ENCODE results near the gene DNLZ. TPM values are rescaled to one million over a fixed set of nuclear protein-coding genes. Genes with fewer than 3 reads are reported as not detected.
"Not testable (repeated sequence)": the region's sequence is repeated elsewhere in the genome, so short reads cannot be mapped to it uniquely, and the experiment has no call there.

DNLZ gene
- polyA plus RNA-seq, 1 donor from 2014 or later: 23.6 TPM

DNA sequence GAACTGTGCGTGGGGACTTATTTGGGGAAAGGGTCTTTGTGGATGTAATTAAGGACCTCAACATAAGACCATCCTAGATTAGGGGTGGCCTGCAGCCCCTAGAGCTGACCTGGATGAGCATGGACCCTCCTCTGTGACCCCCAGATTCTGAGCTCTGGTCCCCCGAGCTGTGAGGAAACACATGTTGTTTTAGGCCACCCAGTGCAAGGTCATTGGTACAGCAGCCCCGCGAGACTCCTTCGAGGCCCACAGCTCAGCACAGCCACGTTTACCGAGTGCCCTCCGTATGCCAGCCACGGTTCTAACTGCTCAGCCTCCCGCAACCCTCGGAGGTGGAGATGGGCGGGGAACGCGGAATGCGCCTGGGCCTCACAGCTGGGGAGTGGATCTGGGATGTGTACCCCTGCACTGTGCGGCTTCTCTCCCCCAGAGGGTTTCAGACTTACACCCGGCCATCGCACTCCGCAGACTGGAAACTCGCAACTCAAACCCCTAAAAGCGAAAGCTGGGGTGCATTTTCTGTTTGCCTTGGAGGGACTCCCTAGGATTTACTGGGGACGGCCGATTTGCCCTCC is 40.7 kb downstream of the DNLZ start:
- no peak overlapping the region for H3K4me3 ChIP-seq (ENCODE audit: low read length)
- no peak overlapping the region for H2AFZ ChIP-seq (ENCODE audit: low read depth, low read length)
- H3K79me2 ChIP-seq (replicated peaks; ENCODE audit: insufficient read depth, low read length): no peaks in the 10 kb centered on the region

DNA sequence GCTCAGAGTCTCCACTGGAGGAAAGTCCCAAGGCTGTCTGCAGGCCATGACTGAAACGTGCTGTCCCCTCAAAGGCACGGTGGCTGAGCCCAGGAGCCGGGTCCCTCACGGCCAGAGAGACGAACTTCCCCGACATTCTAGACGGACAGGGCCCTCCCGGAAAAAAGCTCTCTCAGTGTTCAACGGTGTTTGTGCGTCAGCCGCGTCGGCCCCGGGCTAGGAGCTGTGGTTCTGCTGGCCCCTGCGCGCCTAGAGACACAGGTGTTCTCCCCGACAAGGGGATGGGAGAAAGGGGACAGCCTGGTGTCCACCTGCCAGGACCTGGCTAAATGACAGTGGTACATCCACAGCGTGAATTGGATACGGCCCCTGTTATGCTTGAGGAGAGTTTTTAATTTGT is 42.0 kb downstream of the DNLZ start:
- Histone ChIP-seq H3K9me3 (ENCODE audit: low read length) (no peaks in the 10 kb centered on the region), H4K20me1 (ENCODE audit: insufficient read depth) (no peaks in the 10 kb centered on the region), H3K9ac (ENCODE audit: low read length) (no peak overlapping the region), H3K9me2 (ENCODE audit: insufficient read depth, low read length) (no peaks in the 10 kb centered on the region), H2AFZ (ENCODE audit: low read depth, low read length) (no peak overlapping the region), H3K79me2 (replicated peaks; ENCODE audit: insufficient read depth, low read length) (no peaks in the 10 kb centered on the region), H3F3A (ENCODE audit: insufficient read depth, low read length, poor library complexity, severe bottlenecking) (no peaks in the 10 kb centered on the region), H3K4me3 (ENCODE audit: low read length) (no peak overlapping the region), H3K27me3 (ENCODE audit: insufficient read depth, low read depth, low read length) (no peaks in the 10 kb centered on the region), H3K36me3 (ENCODE audit: insufficient read depth, low read length) (no peaks in the 10 kb centered on the region), H3K27ac (ENCODE audit: low read length) (no peak overlapping the region), H3K4me2 (ENCODE audit: low read length) (no peak overlapping the region)
- TF ChIP-seq MXI1 (conservative IDR thresholded peaks at IDR 0.05; ENCODE audit: poor library complexity, severe bottlenecking): no peak
- no peak for TF ChIP-seq TAF1 (IDR thresholded peaks at IDR 0.05; ENCODE audit: low read depth)
- no peak for TF ChIP-seq POLR2AphosphoS5 (IDR thresholded peaks at IDR 0.05)
- TF ChIP-seq, protein P1, sequence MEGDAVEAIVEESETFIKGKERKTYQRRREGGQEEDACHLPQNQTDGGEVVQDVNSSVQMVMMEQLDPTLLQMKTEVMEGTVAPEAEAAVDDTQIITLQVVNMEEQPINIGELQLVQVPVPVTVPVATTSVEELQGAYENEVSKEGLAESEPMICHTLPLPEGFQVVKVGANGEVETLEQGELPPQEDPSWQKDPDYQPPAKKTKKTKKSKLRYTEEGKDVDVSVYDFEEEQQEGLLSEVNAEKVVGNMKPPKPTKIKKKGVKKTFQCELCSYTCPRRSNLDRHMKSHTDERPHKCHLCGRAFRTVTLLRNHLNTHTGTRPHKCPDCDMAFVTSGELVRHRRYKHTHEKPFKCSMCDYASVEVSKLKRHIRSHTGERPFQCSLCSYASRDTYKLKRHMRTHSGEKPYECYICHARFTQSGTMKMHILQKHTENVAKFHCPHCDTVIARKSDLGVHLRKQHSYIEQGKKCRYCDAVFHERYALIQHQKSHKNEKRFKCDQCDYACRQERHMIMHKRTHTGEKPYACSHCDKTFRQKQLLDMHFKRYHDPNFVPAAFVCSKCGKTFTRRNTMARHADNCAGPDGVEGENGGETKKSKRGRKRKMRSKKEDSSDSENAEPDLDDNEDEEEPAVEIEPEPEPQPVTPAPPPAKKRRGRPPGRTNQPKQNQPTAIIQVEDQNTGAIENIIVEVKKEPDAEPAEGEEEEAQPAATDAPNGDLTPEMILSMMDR (IDR thresholded peaks at IDR 0.05; ENCODE audit: poor library complexity, severe bottlenecking): no peak
- no peak for TF ChIP-seq SMC3 (conservative IDR thresholded peaks at IDR 0.05; ENCODE audit: poor library complexity)
- no peak for TF ChIP-seq RAD21 (conservative IDR thresholded peaks at IDR 0.05)
- TF ChIP-seq, protein P2, sequence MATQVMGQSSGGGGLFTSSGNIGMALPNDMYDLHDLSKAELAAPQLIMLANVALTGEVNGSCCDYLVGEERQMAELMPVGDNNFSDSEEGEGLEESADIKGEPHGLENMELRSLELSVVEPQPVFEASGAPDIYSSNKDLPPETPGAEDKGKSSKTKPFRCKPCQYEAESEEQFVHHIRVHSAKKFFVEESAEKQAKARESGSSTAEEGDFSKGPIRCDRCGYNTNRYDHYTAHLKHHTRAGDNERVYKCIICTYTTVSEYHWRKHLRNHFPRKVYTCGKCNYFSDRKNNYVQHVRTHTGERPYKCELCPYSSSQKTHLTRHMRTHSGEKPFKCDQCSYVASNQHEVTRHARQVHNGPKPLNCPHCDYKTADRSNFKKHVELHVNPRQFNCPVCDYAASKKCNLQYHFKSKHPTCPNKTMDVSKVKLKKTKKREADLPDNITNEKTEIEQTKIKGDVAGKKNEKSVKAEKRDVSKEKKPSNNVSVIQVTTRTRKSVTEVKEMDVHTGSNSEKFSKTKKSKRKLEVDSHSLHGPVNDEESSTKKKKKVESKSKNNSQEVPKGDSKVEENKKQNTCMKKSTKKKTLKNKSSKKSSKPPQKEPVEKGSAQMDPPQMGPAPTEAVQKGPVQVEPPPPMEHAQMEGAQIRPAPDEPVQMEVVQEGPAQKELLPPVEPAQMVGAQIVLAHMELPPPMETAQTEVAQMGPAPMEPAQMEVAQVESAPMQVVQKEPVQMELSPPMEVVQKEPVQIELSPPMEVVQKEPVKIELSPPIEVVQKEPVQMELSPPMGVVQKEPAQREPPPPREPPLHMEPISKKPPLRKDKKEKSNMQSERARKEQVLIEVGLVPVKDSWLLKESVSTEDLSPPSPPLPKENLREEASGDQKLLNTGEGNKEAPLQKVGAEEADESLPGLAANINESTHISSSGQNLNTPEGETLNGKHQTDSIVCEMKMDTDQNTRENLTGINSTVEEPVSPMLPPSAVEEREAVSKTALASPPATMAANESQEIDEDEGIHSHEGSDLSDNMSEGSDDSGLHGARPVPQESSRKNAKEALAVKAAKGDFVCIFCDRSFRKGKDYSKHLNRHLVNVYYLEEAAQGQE (IDR thresholded peaks at IDR 0.05; ENCODE audit: borderline replicate concordance): no peak
- no peak for TF ChIP-seq EP300 (conservative IDR thresholded peaks at IDR 0.05; ENCODE audit: poor library complexity, severe bottlenecking)
- no peak for TF ChIP-seq EZH2 (IDR thresholded peaks at IDR 0.05; ENCODE audit: borderline replicate concordance, insufficient read depth, low read length, poor library complexity, severe bottlenecking)

More for the DNA sequence above, 40.7 kb downstream of the DNLZ start:
- Histone ChIP-seq H3K36me3 (ENCODE audit: insufficient read depth, low read length) (no peaks in the 10 kb centered on the region), H3K9me2 (ENCODE audit: insufficient read depth, low read length) (no peaks in the 10 kb centered on the region), H3K9me3 (ENCODE audit: low read length) (no peaks in the 10 kb centered on the region), H3F3A (ENCODE audit: insufficient read depth, low read length, poor library complexity, severe bottlenecking) (no peaks in the 10 kb centered on the region), H3K27ac (ENCODE audit: low read length) (no peak overlapping the region), H3K27me3 (ENCODE audit: insufficient read depth, low read depth, low read length) (no peaks in the 10 kb centered on the region), H3K9ac (ENCODE audit: low read length) (no peak overlapping the region), H4K20me1 (ENCODE audit: insufficient read depth) (no peaks in the 10 kb centered on the region), H3K4me2 (ENCODE audit: low read length) (no peak overlapping the region)
- TF ChIP-seq POLR2AphosphoS5 (IDR thresholded peaks at IDR 0.05) (no peak), SMC3 (conservative IDR thresholded peaks at IDR 0.05; ENCODE audit: poor library complexity) (no peak), TAF1 (IDR thresholded peaks at IDR 0.05; ENCODE audit: low read depth) (no peak)

DNA sequence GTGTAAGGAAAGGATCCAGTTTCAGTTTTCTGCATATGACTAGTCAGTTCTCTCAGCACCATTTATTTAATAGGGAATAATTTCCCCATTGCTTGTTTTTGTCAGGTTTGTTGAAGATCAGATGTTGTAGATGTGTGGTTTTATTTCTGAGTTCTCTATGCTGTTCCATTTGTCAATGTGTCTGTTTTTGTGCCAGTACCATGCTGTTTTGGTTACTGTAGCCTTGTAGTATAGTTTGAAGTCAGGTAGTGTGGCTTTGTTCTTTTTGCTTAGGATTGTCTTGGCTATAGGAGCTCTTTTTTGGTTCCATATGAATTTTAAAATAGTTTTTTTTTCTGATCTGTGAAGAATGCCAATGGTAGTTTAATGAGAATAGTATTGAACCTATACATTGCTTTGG is 42.6 kb downstream of the DNLZ start:
- not testable (repeated sequence) for H3K27me3 ChIP-seq (ENCODE audit: insufficient read depth, low read depth, low read length); H3F3A ChIP-seq (ENCODE audit: insufficient read depth, low read length, poor library complexity, severe bottlenecking); H3K4me2 ChIP-seq (ENCODE audit: low read length); H3K9me2 ChIP-seq (ENCODE audit: insufficient read depth, low read length); H3K36me3 ChIP-seq (ENCODE audit: insufficient read depth, low read length); H3K9me3 ChIP-seq (ENCODE audit: low read length); H3K4me3 ChIP-seq (ENCODE audit: low read length); H3K27ac ChIP-seq (ENCODE audit: low read length); H3K79me2 ChIP-seq (replicated peaks; ENCODE audit: insufficient read depth, low read length); H4K20me1 ChIP-seq (ENCODE audit: insufficient read depth); H2AFZ ChIP-seq (ENCODE audit: low read depth, low read length); H3K9ac ChIP-seq (ENCODE audit: low read length)

DNA sequence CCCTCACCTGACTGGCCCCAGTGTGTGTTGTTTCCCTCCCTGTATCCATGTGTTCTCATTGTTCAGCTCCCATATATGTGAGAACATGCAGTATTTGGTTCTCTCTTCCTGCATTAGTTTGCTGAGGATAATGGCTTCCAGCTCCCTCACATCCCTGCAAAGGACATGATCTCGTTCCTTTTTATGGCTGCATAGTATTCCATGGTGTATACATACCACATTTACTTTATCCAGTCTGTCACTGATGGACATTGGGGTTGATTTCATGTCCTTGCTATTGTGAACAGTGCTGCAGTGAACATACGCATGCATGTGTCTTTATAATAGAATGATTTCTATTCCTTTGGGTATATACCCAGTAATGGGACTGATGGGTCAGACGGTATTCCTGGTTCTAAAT is 43.6 kb downstream of the DNLZ start:
- not testable (repeated sequence) for H3K4me2 ChIP-seq (ENCODE audit: low read length); H3K9ac ChIP-seq (ENCODE audit: low read length); H3K9me2 ChIP-seq (ENCODE audit: insufficient read depth, low read length); H3K27me3 ChIP-seq (ENCODE audit: insufficient read depth, low read depth, low read length); H3F3A ChIP-seq (ENCODE audit: insufficient read depth, low read length, poor library complexity, severe bottlenecking); H3K36me3 ChIP-seq (ENCODE audit: insufficient read depth, low read length); H3K79me2 ChIP-seq (replicated peaks; ENCODE audit: insufficient read depth, low read length); H2AFZ ChIP-seq (ENCODE audit: low read depth, low read length); H4K20me1 ChIP-seq (ENCODE audit: insufficient read depth); H3K27ac ChIP-seq (ENCODE audit: low read length); H3K4me3 ChIP-seq (ENCODE audit: low read length); H3K9me3 ChIP-seq (ENCODE audit: low read length)

DNA sequence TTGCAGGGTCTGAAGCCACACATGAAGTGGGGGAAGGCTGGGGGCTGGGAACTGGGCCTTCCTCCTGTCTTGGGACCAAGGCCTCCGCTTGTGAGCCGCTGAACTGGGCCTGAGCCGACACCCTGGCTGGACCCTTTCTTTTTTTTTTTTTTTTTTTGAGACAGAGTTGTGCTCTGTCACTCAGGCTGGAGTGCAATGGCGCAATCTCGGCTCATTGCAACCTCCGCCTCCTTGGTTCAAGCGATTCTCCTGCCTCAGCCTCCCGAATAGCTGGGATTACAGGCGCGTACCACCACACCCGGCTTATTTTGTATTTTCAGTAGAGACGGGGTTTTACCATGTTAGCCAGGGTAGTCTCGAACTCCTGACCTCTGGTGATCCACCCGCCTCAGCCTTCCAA is 44.3 kb downstream of the DNLZ start:
- H3F3A ChIP-seq (ENCODE audit: insufficient read depth, low read length, poor library complexity, severe bottlenecking); H3K9me3 ChIP-seq (ENCODE audit: low read length); H3K4me3 ChIP-seq (ENCODE audit: low read length): not testable (repeated sequence)

More for the DNA sequence above, 44.3 kb downstream of the DNLZ start:
- H2AFZ ChIP-seq (ENCODE audit: low read depth, low read length); H3K4me2 ChIP-seq (ENCODE audit: low read length); H3K27ac ChIP-seq (ENCODE audit: low read length); H3K27me3 ChIP-seq (ENCODE audit: insufficient read depth, low read depth, low read length); H3K36me3 ChIP-seq (ENCODE audit: insufficient read depth, low read length); H4K20me1 ChIP-seq (ENCODE audit: insufficient read depth); H3K79me2 ChIP-seq (replicated peaks; ENCODE audit: insufficient read depth, low read length); H3K9ac ChIP-seq (ENCODE audit: low read length); H3K9me2 ChIP-seq (ENCODE audit: insufficient read depth, low read length): not testable (repeated sequence)

All from neural cell (in vitro differentiated cells).